ENCODE results near the gene NFATC3.

NFATC3 gene

GRCh38 chr16:68081861-68082628, 3.1 kb upstream of the NFATC3 start:
- CTCF ChIA-PET, result no interaction called here
- H3K27ac ChIP-seq, result peak overlapping the region; percentile 97
- POLR2A ChIA-PET (ENCODE audit: low non-redundant PET), result no interaction called here
- no peak for DNase-seq (ENCODE audit: low spot score)
- no peak for TF ChIP-seq CTCF (conservative IDR thresholded peaks at IDR 0.05; ENCODE audit: low read depth)

- DNase-seq (ENCODE audit: low spot score), result no peak
- POLR2A ChIA-PET (ENCODE audit: low non-redundant PET), result no interaction called here
- TF ChIP-seq CTCF (conservative IDR thresholded peaks at IDR 0.05; ENCODE audit: low read depth), result no peak
- H3K27ac ChIP-seq, result peak overlapping the region; percentile 97
- CTCF ChIA-PET, result interaction anchor here (0.7 kb wide), 1 partner anchor 9 kb away, joined by 3 read pairs; no protein-coding TSS in a partner anchor
These were observed 2.4 kb upstream of the NFATC3 start for GRCh38 chr16:68082629-68083238.

GRCh38 chr16:68083239-68083781, 1.9 kb upstream of the NFATC3 start:
- no peak for DNase-seq (ENCODE audit: low spot score)
- peak overlapping the region; percentile 97 for H3K27ac ChIP-seq
- ChIA-PET CTCF (interaction anchor here (0.7 kb wide), 1 partner anchor 9 kb away, joined by 3 read pairs; no protein-coding TSS in a partner anchor), POLR2A (ENCODE audit: low non-redundant PET) (interaction anchor here (0.7 kb wide), 1 partner anchor 11 kb away, joined by 5 read pairs; no protein-coding TSS in a partner anchor)
- no peak for TF ChIP-seq CTCF (conservative IDR thresholded peaks at IDR 0.05; ENCODE audit: low read depth)

GRCh38 chr16:68083861-68084503, 1.2 kb upstream of the NFATC3 start:
- TF ChIP-seq CTCF (conservative IDR thresholded peaks at IDR 0.05; ENCODE audit: low read depth), result no peak
- POLR2A ChIA-PET (ENCODE audit: low non-redundant PET), result interaction anchor here (0.7 to 1.0 kb wide), 2 partner anchors 10 to 11 kb away, joined by 5 read pairs; no protein-coding TSS in a partner anchor
- CTCF ChIA-PET, result interaction anchor here (0.6 to 1.1 kb wide), 2 partner anchors 9 to 56 kb away, joined by 3 to 6 read pairs; no protein-coding TSS in a partner anchor
- no peak for DNase-seq (ENCODE audit: low spot score)
- peak overlapping the region; percentile 97 for H3K27ac ChIP-seq

GRCh38 chr16:68084504-68085258, 489 bp upstream of the NFATC3 start:
- peak; percentile 97 for DNase-seq (ENCODE audit: low spot score)
- CTCF ChIA-PET, result interaction anchor here (0.6 to 1.1 kb wide), 4 partner anchors 8 to 56 kb away, joined by 3 to 6 read pairs (median 4); no protein-coding TSS in a partner anchor
- TF ChIP-seq CTCF (conservative IDR thresholded peaks at IDR 0.05; ENCODE audit: low read depth), result peak; percentile 15; the same call in 1 of the 2 replicates
- peak overlapping the region; percentile 97 for H3K27ac ChIP-seq
- POLR2A ChIA-PET (ENCODE audit: low non-redundant PET), result interaction anchor here (0.6 to 1.2 kb wide), 4 partner anchors 11 to 224 kb away, joined by 3 to 5 read pairs (median 5); no protein-coding TSS in a partner anchor

All from RWPE1 (cell line).